Raji (cell line): ENCODE measurements around the gene RINT1.

ENCODE experiments used
- POLR2A ChIP-seq: IDR thresholded peaks from 2 replicates; pipeline ENCODE4 v1.6.1; 2011; ENCODE audit warnings: low read depth, low read length, control low read depth; ENCODE audit not compliant: insufficient read depth

RINT1 gene

GRCh38 chr7:105524840-105525239, 7.2 kb upstream of the RINT1 start:
- TF ChIP-seq POLR2A, result no peak

DNA sequence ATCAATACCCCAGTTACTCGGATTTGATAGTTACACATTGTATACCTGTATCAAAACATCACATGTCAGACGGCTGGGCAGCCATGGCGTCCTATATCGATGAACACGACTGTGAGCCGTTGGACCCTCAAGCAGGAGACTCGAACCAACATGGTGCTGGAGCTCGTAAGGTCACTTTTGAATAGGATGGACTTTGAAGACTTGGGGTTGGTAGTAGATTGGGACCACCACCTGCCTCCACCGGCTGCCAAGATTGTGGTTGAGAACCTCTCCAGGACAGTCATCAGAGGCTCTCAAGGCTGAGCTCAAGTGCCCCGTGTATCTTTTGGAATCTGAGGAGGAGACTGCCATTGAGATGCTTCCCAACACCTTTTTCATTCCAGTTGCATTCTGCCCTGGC, 1.9 kb upstream of the RINT1 start:
- no peak for TF ChIP-seq POLR2A

DNA sequence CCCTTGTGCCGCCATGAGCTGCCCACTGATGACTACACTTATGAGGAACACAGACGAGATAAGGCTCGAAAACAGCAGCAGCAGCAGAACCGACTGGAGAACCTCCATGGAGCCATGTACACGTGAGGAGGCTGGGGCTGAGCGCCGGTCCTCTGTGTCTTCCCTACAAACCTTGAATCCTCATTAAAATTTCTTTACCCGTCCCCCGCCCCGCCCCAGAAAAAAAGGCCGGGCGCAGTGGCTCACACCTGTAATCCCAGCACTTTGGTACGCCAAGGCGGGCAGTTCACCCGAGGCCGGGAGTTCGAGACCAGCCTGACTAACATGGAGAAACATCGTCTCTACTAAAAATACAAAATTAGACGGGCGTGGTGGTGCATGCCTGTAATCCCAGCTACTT, 1.5 kb upstream of the RINT1 start:
- no peak for TF ChIP-seq POLR2A

- TF ChIP-seq POLR2A, result no peak
These were observed 884 bp downstream of the RINT1 start for GRCh38 chr7:105532709-105533460.

GRCh38 chr7:105538339-105538738, 6.3 kb downstream of the RINT1 start:
- no peak for TF ChIP-seq POLR2A

DNA sequence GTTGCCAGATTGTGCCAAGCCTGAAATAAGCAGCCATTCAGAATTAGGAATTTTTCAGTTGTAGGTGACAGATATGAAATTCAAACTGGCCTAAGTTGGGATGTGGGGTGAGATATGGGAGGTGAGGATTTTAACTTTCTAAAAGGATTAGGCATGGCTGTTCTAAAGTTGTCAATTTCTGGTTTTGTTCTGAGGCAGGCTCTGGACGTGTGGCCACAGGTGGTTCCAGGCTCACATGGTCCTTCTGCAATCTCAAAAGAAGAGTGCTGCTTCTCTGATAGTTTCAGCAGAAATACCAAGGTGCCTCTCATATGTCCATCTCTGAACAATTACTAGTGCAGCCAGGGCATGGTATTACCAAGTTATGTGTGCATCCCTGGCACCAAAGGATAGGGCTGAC, 27.9 kb downstream of the RINT1 start:
- no peak for TF ChIP-seq POLR2A

- no peak for TF ChIP-seq POLR2A
These were observed 33.2 kb downstream of the RINT1 start for GRCh38 chr7:105565190-105565589.

DNA sequence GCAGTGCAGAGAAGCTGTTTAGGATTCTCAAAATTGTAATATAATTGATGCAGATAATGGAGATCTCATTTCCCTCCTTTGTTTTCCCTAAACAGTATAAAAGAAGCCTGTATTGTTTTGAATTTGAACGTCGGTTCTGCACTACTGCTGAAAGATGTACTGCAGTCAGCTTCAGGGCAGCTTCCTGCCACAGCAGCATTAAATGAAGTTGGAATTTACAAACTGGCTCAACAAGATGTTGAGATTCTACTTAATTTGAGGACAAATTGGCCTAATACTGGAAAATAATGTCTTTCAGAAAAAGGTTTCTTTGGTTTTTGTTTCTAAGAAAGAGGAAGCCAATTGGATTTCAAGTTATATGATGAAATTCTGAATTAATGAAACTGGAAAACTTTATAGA, 35.0 kb downstream of the RINT1 start:
- no peak for TF ChIP-seq POLR2A

- no peak for TF ChIP-seq POLR2A
These were observed 35.8 kb downstream of the RINT1 start for GRCh38 chr7:105567821-105568220.

GRCh38 chr7:105571891-105572290, 39.9 kb downstream of the RINT1 start:
- TF ChIP-seq POLR2A, result no peak

DNA sequence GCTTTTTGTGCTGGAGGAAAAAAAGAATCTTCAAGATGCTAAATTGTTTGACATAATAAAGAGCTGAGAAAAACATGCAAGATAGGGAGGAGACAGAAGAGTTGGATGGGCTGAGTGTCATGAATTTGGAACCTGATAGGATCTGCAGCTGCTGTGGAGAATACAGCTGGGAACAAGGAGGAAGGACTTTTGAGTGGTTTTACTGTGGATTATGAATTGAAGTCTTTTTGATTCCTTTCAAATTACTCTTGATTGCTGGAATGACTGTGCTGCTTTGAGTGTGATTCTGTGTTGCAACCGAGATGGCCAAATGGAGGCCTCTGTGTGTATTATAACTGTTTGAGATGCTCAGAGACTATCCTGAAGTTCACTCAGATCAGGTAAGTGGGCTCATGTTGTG, 45.2 kb downstream of the RINT1 start:
- TF ChIP-seq POLR2A, result no peak

DNA sequence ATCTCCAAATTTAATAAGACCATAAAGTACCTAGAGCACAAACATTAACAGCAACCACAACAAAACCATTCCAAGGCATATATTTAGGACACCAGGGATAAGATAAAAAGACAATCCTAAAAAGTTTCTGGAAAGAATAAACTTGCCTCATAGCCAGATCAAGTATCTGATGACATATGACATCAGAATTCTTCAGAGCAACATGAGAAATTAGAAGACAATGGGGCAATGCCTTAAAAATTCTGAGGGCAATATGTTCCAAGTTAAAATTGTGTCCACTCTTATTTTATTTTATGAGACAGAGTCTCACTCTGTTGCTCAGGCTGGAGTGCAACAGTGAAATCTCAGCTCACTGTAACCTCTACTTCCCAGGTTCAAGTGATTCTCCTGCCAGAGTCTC, 46.5 kb downstream of the RINT1 start:
- no peak for TF ChIP-seq POLR2A

GRCh38 chr7:105580022-105580740, 48.2 kb downstream of the RINT1 start:
- TF ChIP-seq POLR2A, result no peak

DNA sequence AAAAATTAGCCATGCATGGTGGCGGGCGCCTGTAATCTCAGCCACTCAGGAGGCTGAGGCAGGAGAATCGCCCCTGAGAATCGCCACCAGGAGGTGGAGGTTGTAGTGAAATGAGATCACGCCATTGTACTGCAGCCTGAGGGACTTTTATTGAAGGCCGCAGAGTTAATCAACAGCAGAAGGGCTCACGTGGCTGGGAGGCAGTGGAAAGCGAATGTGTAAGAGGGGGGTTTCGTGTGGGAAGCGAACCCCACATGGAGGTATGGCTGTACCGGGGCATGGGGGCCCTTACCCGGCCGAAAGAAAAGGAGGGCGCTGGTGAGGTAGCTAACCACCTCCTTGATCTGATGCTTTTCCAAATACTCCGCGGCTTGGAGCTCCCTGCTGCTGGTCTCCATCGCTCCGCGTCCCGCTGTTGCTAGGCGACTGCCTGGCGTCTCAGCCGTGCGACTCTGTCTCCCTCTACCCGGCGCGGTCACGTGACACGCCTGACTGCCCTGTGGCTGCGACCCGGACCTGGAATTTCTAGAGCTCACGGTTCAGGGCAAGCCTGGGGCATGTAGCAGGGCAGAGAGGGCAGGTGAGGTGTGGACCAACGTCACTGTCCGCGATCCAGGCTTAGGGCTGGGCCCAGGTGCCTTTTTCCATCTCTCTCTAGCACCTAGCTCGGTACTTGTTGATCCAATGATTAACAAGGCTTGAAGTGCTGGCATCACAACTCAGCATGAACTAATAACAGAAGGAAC, 49.2 kb downstream of the RINT1 start, which contains the start of gene EFCAB10:
Gene EFCAB10, minus strand, starts transcription at position 428 of the 746 bp plus-strand sequence. Its CDS starts 30 bp downstream, at position 398.
- no peak for TF ChIP-seq POLR2A

GRCh38 chr7:105583061-105583460, 51.1 kb downstream of the RINT1 start:
- TF ChIP-seq POLR2A, result no peak

DNA sequence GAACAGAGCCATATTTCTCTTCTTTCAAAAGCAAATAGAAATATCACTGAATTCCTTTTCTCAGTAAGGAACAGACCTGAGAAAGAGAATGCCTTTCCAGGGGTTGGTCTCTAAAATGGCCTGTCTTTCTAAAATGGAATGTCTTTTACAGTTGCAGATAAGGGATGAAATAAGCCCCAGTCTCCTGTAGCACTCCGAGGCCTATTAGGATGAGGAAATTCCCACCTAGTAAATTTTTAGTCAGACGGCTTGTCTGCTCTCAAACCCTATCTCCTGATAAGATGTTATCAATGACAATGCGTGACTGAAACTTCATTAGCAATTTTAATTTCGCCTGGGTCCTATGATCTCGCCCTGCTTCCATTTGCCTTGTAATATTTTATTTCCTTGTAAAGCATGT, 52.2 kb downstream of the RINT1 start:
- TF ChIP-seq POLR2A, result no peak

- TF ChIP-seq POLR2A, result no peak
These were observed 54.0 kb downstream of the RINT1 start for GRCh38 chr7:105585850-105586500.
